HepG2 (cell line): ENCODE data around the gene ATE1. TPM values are rescaled to one million over a fixed set of nuclear protein-coding genes. Genes with fewer than 3 reads are reported as not detected.
A peak's percentile ranks its signal among the peaks of the same experiment; 100 is the strongest.

ENCODE experiments used
- ARHGAP35 ChIP-seq: sonication (generic); formaldehyde crosslinking; IDR thresholded peaks from 2 replicates; pipeline ENCODE4 v1.9.0; 2022; ENCODE audit warnings: mild to moderate bottlenecking, inconsistent platforms, moderate library complexity, missing genetic modification reagents, borderline replicate concordance
- CEBPG ChIP-seq: IDR thresholded peaks from 2 replicates; pipeline ENCODE4 v1.6.1; 2016
- EZH2 ChIP-seq: conservative IDR thresholded peaks from 2 replicates; pipeline ENCODE4 v1.6.1; 2012; ENCODE audit warnings: mild to moderate bottlenecking, low read depth, low read length, moderate library complexity
- FOXA3 ChIP-seq: IDR thresholded peaks from 2 replicates; pipeline ENCODE4 v1.6.1; 2016; ENCODE audit warnings: missing genetic modification reagents, missing compliant biosample characterization
- GATA4 ChIP-seq: sonication (generic); IDR thresholded peaks from 2 replicates; pipeline ENCODE4 v1.6.1; 2016; ENCODE audit warnings: antibody characterized with exemption, low read depth, borderline replicate concordance
- JARID2 ChIP-seq: sonication (generic); formaldehyde crosslinking; IDR thresholded peaks from 2 replicates; pipeline ENCODE4 v1.8.1; 2023; ENCODE audit warnings: missing genetic modification reagents, inconsistent platforms; ENCODE audit not compliant: insufficient replicate concordance
- LBX2 ChIP-seq: sonication (generic); formaldehyde crosslinking; IDR thresholded peaks from 2 replicates; pipeline ENCODE4 v1.5.0; 2020; ENCODE audit warnings: missing genetic modification reagents, mild to moderate bottlenecking, borderline replicate concordance
- MAFK ChIP-seq, 2 experiments: IDR thresholded peaks in 1 of 2; conservative IDR thresholded peaks in 1 of 2; 2 replicates each; pipeline ENCODE4 v1.6.1; 2011; ENCODE audit warnings: improper control_type of control experiment in 2 of 2, low read length in 2 of 2
- NFE2L1 ChIP-seq: sonication (generic); formaldehyde crosslinking; IDR thresholded peaks from 2 replicates; pipeline ENCODE4 v1.4.0; 2020; ENCODE audit warnings: missing genetic modification reagents, mild to moderate bottlenecking, borderline replicate concordance
- NFYC ChIP-seq: IDR thresholded peaks from 2 replicates; pipeline ENCODE4 v1.6.1; 2016; ENCODE audit warnings: missing genetic modification reagents, missing compliant biosample characterization
- PLSCR1 ChIP-seq: sonication (generic); formaldehyde crosslinking; IDR thresholded peaks from 2 replicates; pipeline ENCODE4 v1.5.0; 2020; ENCODE audit warnings: missing genetic modification reagents, mild to moderate bottlenecking, borderline replicate concordance
- RARA ChIP-seq: IDR thresholded peaks from 2 replicates; pipeline ENCODE4 v1.6.1; 2016; ENCODE audit warnings: missing genetic modification reagents, missing compliant biosample characterization
- RFX1 ChIP-seq: fragments of 450-650 bp; IDR thresholded peaks from 2 replicates; pipeline ENCODE4 v1.6.1; 2017
- RNF2 ChIP-seq: fragments of 450-650 bp; conservative IDR thresholded peaks from 2 replicates; pipeline ENCODE4 v1.6.1; 2016; ENCODE audit warnings: low read depth
- SOX13 ChIP-seq, 3 experiments: fragments of 450-650 bp in 1 of 3; sonication (generic) in 1 of 3; formaldehyde crosslinking in 1 of 3; IDR thresholded peaks in 2 of 3; conservative IDR thresholded peaks in 1 of 3; 2 replicates each; pipeline versions ENCODE4 v1.5.0 to v1.6.1; 2016 to 2020; ENCODE audit warnings: antibody characterized with exemption in 1 of 3, mild to moderate bottlenecking in 1 of 3, missing compliant biosample characterization in 1 of 3, missing genetic modification reagents in 1 of 3, moderate library complexity in 1 of 3
- SP1 ChIP-seq, 2 experiments: fragments of 450-650 bp in 1 of 2; sonication (generic) in 1 of 2; formaldehyde crosslinking in 1 of 2; IDR thresholded peaks; 2 replicates each; pipeline versions ENCODE4 v1.4.0 to v1.6.1; 2016 to 2020; ENCODE audit warnings: missing genetic modification reagents in 1 of 2
- ZBTB2 ChIP-seq: sonication (generic); formaldehyde crosslinking; IDR thresholded peaks from 2 replicates; pipeline ENCODE4 v1.8.0; 2022; ENCODE audit warnings: low read depth, missing genetic modification reagents
- ZKSCAN8 ChIP-seq: IDR thresholded peaks from 2 replicates; pipeline ENCODE4 v1.6.1; 2016; ENCODE audit warnings: borderline replicate concordance, missing genetic modification reagents, missing compliant biosample characterization
- ZNF205 ChIP-seq: IDR thresholded peaks from 2 replicates; pipeline ENCODE4 v1.6.1; 2018; ENCODE audit warnings: missing biosample characterization, missing genetic modification reagents
- ZNF33A ChIP-seq: sonication (generic); formaldehyde crosslinking; IDR thresholded peaks from 2 replicates; pipeline ENCODE4 v1.5.1; 2020; ENCODE audit warnings: missing genetic modification reagents, mild to moderate bottlenecking, moderate library complexity, borderline replicate concordance
- ZNF782 ChIP-seq: sonication (generic); formaldehyde crosslinking; IDR thresholded peaks from 2 replicates; pipeline ENCODE4 v1.4.0; 2020; ENCODE audit warnings: missing genetic modification reagents, mild to moderate bottlenecking, borderline replicate concordance
- polyA plus RNA-seq, 8 experiments: library from polyadenylated mRNA; depleted of rRNA in 3 of 8; stranded (reverse) in 7 of 8; unstranded in 1 of 8; fragments of >200 nt; fragmentation: Illumina TruSeq in 4 of 8; extraction: Trizol in 4 of 8; gene quantifications; 2 replicates each; pipeline versions ENCODE4 v1.2.1 to v1.2.3, GENCODE V29; 2011 to 2016; ENCODE audit warnings: low read depth in 4 of 8, missing spikeins in 1 of 8, mixed read lengths in 1 of 8; ENCODE audit not compliant: insufficient read depth in 1 of 8
- total RNA-seq, 5 experiments: library from RNA; depleted of rRNA; stranded (reverse); fragments of >200 nt; fragmentation: Illumina TruSeq; extraction: Trizol; gene quantifications; 2 replicates each; pipeline ENCODE4 v1.2.3, GENCODE V29; 2016; ENCODE audit warnings: low read depth in 1 of 5
- TF ChIP-seq, protein P1 (sequence below): sonication (generic); formaldehyde crosslinking; IDR thresholded peaks from 2 replicates; pipeline ENCODE4 v1.5.0; 2020; ENCODE audit warnings: missing genetic modification reagents
- TF ChIP-seq, protein P2 (sequence below): sonication (generic); formaldehyde crosslinking; IDR thresholded peaks from 2 replicates; pipeline ENCODE4 v1.5.0; 2020; ENCODE audit warnings: mild to moderate bottlenecking, low read depth, missing genetic modification reagents, borderline replicate concordance
- TF ChIP-seq, protein P3 (sequence below): sonication (generic); formaldehyde crosslinking; IDR thresholded peaks from 2 replicates; pipeline ENCODE4 v1.4.0; 2020; ENCODE audit warnings: missing genetic modification reagents

Gene ATE1
- total and polyA plus RNA-seq, 2 of the 13 experiments (the other 11 are each of a cell fraction or from before 2014, with no cell fraction given): 17.5 to 42.2 TPM

DNA sequence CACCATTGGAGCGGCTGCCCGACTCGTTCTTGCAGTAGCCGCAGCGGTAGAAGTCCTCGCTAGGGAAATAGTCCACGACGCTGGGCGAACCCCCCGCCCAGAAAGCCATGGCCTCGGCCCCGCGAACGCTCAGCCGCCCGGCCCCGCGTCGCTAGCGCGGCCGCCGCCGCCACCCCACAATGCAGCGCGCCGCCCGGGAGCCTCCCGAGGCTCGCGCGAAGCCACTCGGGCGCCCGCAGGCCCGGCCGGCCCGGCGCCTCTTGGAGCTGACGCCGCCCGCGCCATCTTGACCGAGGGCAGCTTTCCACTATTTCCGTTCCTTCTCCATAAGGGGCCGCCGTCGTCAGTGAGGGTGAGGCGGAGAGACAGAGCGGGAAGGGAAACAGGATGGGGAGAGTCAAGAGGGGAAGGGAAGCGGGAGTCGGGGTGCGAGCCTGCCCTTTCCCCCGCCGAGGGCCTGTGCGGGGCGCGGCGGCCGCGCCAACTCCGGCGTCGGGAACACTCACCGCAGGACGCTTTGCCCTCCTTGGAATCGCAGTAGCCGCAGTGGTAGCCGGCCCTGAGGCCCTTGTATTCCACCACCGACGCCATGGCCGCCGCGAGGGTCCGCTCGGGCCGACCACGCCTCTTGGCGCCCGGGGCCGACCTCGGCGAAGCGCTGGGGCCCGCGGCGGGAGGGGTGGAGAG is at the start of gene ATE1 (continued):
- no peak for TF ChIP-seq SOX13 (IDR thresholded peaks at IDR 0.05)
- 0 out of 4 replicates have a peak, but pooled peaks of 1 of the 2 experiments have one; percentile 26 for TF ChIP-seq SOX13 (CRISPR knock-in tag; conservative IDR thresholded peaks at IDR 0.05 in 1 of 2, IDR thresholded peaks at IDR 0.05 in 1 of 2)
- TF ChIP-seq ZNF205 (CRISPR knock-in tag): no peak
- no peak for TF ChIP-seq LBX2
- TF ChIP-seq NFYC (CRISPR knock-in tag): peak; percentile 29; the same call in 1 of the 2 replicates
- TF ChIP-seq, protein P1, sequence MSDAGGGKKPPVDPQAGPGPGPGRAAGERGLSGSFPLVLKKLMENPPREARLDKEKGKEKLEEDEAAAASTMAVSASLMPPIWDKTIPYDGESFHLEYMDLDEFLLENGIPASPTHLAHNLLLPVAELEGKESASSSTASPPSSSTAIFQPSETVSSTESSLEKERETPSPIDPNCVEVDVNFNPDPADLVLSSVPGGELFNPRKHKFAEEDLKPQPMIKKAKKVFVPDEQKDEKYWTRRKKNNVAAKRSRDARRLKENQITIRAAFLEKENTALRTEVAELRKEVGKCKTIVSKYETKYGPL (CRISPR knock-in tag): no peak
- TF ChIP-seq RFX1: no peak
- TF ChIP-seq NFE2L1 (CRISPR knock-in tag): no peak
- no peak for TF ChIP-seq SP1 (IDR thresholded peaks at IDR 0.05)
- TF ChIP-seq SP1 (CRISPR knock-in tag; IDR thresholded peaks at IDR 0.05): peak; percentile 43; the same call in 1 of the 2 replicates
- TF ChIP-seq FOXA3 (CRISPR knock-in tag): peak; percentile 28; the same call in 1 of the 2 replicates
- peak; percentile 18; the same call in 1 of the 2 replicates for TF ChIP-seq RNF2
- TF ChIP-seq ZNF33A: 0 out of 2 replicates have a peak, but pooled peaks have one; percentile 65
- TF ChIP-seq ZNF782 (CRISPR knock-in tag): no peak; the same call in 1 of the 2 replicates
- no peak for TF ChIP-seq ZKSCAN8 (CRISPR knock-in tag)
- TF ChIP-seq GATA4: peak; percentile 19; the same call in 1 of the 2 replicates
- no peak for TF ChIP-seq MAFK (conservative IDR thresholded peaks at IDR 0.05 in 1 of 2, IDR thresholded peaks at IDR 0.05 in 1 of 2; ENCODE audit: low read length in 2 of 2)
- no peak for TF ChIP-seq CEBPG (CRISPR knock-in tag)
- TF ChIP-seq, protein P2, sequence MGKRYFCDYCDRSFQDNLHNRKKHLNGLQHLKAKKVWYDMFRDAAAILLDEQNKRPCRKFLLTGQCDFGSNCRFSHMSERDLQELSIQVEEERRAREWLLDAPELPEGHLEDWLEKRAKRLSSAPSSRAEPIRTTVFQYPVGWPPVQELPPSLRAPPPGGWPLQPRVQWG (CRISPR knock-in tag): no peak
- peak; percentile 58; the same call in 1 of the 2 replicates for TF ChIP-seq ZBTB2
- no peak for TF ChIP-seq RARA (CRISPR knock-in tag)
- TF ChIP-seq PLSCR1 (CRISPR knock-in tag): no peak
- TF ChIP-seq JARID2: no peak
- TF ChIP-seq, protein P3, sequence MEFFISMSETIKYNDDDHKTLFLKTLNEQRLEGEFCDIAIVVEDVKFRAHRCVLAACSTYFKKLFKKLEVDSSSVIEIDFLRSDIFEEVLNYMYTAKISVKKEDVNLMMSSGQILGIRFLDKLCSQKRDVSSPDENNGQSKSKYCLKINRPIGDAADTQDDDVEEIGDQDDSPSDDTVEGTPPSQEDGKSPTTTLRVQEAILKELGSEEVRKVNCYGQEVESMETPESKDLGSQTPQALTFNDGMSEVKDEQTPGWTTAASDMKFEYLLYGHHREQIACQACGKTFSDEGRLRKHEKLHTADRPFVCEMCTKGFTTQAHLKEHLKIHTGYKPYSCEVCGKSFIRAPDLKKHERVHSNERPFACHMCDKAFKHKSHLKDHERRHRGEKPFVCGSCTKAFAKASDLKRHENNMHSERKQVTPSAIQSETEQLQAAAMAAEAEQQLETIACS: peak; percentile 48; the same call in 1 of the 2 replicates
- TF ChIP-seq ARHGAP35 (CRISPR knock-in tag): 0 out of 2 replicates have a peak, but pooled peaks have one; percentile 21
- TF ChIP-seq EZH2: no peak
